Measurements from ENCODE around the gene IQSEC3. TPM values are rescaled to one million over a fixed set of nuclear protein-coding genes. Genes with fewer than 3 reads are reported as not detected.

IQSEC3 gene
- total and polyA plus RNA-seq, 2 donors from 2014 or later, result 1.4 to 6.9 TPM

DNA sequence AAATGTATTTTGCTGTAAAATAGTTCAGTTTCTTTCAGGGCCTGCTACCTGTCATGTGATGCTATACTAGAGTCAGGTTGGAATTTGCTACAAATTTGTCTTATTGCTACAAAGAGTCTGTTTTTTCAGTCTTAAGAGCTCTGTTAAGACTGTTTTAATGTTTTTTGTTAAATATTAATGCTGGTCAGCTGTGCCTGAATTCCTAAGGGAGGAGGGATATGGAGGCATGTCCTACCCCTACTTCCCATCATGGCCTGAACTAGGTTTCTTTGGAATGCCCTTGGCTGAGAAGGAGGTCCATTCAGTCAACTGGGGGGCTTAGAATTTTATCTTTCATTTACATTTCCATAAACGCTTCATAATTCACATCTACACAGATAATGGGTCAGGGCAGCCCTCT, 30.0 kb downstream of the IQSEC3 start:
- TF ChIP-seq CTCF (IDR thresholded peaks at IDR 0.05; ENCODE audit: borderline replicate concordance, extremely low read depth, insufficient read depth), result no peak
- no peak overlapping the region for H3K4me3 ChIP-seq (ENCODE audit: low read length in 3 of 3)
- peaks cover 4 to 18% (median 10%) of the 10 kb centered on the region in 3 donors for H3K4me1 ChIP-seq (ENCODE audit: control insufficient read depth in 2 of 3, insufficient read depth in 2 of 3, low read depth in 1 of 3, low read length in 3 of 3)
- intact Hi-C loops (cut with DNase I), result no loop called here
- H3K9me3 ChIP-seq (ENCODE audit: control insufficient read depth in 2 of 3, insufficient read depth in 1 of 3, low read length in 3 of 3), result no peaks in the 10 kb centered on the region
- peak in 1 of 5 donors; percentile 58 for DNase-seq
- H3K36me3 ChIP-seq (ENCODE audit: control insufficient read depth in 2 of 3, insufficient read depth in 3 of 3, low read length in 3 of 3), result no peaks in the 10 kb centered on the region
- H3K27me3 ChIP-seq (ENCODE audit: control insufficient read depth, insufficient read depth, low read length), result no peaks in the 10 kb centered on the region
- no peak for FAIRE-seq
- peak overlapping the region; percentile 27 to 48 for H3K27ac ChIP-seq (ENCODE audit: low read depth in 2 of 2, low read length in 2 of 2)
- no peak overlapping the region for H3K9ac ChIP-seq (ENCODE audit: low read length in 3 of 3)

- no peaks in the 10 kb centered on the region for H3K27me3 ChIP-seq (ENCODE audit: control insufficient read depth, insufficient read depth, low read length)
- DNase-seq (peak in 2 of 5 donors; percentile 24 to 39), FAIRE-seq (no peak)
- H3K9me3 ChIP-seq (ENCODE audit: control insufficient read depth in 2 of 3, insufficient read depth in 1 of 3, low read length in 3 of 3), result no peaks in the 10 kb centered on the region
- peaks cover 4 to 18% (median 10%) of the 10 kb centered on the region in 3 donors for H3K4me1 ChIP-seq (ENCODE audit: control insufficient read depth in 2 of 3, insufficient read depth in 2 of 3, low read depth in 1 of 3, low read length in 3 of 3)
- TF ChIP-seq CTCF (IDR thresholded peaks at IDR 0.05; ENCODE audit: borderline replicate concordance, extremely low read depth, insufficient read depth), result no peak
- no peak overlapping the region for H3K9ac ChIP-seq (ENCODE audit: low read length in 3 of 3)
- no peak overlapping the region for H3K4me3 ChIP-seq (ENCODE audit: low read length in 3 of 3)
- intact Hi-C loops (cut with DNase I), result no loop called here
- H3K36me3 ChIP-seq (ENCODE audit: control insufficient read depth in 2 of 3, insufficient read depth in 3 of 3, low read length in 3 of 3), result no peaks in the 10 kb centered on the region
- no peak overlapping the region for H3K27ac ChIP-seq (ENCODE audit: low read depth in 2 of 2, low read length in 2 of 2)
Observed at GRCh38 chr12:98924-99352, 32.4 kb downstream of the IQSEC3 start.

DNA sequence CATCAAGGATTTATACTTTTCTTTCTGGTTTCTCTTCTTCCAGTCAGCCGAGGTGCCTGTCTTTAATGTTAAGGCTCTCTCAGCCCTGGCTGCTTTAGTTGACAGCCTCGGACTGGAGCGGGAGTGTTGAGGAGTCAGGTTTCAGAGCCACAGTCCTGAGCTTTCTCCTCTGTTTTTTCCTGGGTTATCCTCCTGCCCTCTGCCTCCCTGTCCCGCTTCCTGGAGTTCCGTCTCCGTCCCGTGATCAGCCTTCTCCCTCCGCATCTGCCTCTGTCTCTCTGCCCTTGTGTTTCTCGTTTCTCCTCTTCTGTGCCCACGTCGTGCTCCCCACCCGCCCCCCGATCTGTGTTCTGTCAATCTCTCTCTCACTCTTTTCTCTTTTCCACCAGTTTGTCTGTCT, 33.0 kb downstream of the IQSEC3 start:
- Histone ChIP-seq H3K27ac (ENCODE audit: low read depth in 2 of 2, low read length in 2 of 2) (no peak overlapping the region), H3K9ac (ENCODE audit: low read length in 3 of 3) (no peak overlapping the region), H3K36me3 (ENCODE audit: control insufficient read depth in 2 of 3, insufficient read depth in 3 of 3, low read length in 3 of 3) (no peaks in the 10 kb centered on the region), H3K9me3 (ENCODE audit: control insufficient read depth in 2 of 3, insufficient read depth in 1 of 3, low read length in 3 of 3) (no peaks in the 10 kb centered on the region), H3K4me1 (ENCODE audit: control insufficient read depth in 2 of 3, insufficient read depth in 2 of 3, low read depth in 1 of 3, low read length in 3 of 3) (peaks cover 6 to 18% (median 10%) of the 10 kb centered on the region in 3 donors), H3K4me3 (ENCODE audit: low read length in 3 of 3) (no peak overlapping the region), H3K27me3 (ENCODE audit: control insufficient read depth, insufficient read depth, low read length) (no peaks in the 10 kb centered on the region)
- DNase-seq (peak in 3 of 5 donors; percentile 57 to 84 (median 78)), FAIRE-seq (no peak)
- intact Hi-C loops (cut with DNase I), result no loop called here
- no peak for TF ChIP-seq CTCF (IDR thresholded peaks at IDR 0.05; ENCODE audit: borderline replicate concordance, extremely low read depth, insufficient read depth)

Measured in kidney (tissue), 14 donors.